Activated CD4-positive, alpha-beta T cell treated with anti-CD3 and anti-CD28 coated beads, Interleukin-2, amount 50 U/mL, for 4 hours (primary cell): ENCODE measurements around the gene AHRR.

Experiments used
- DNase-seq, 2 experiments: peaks; one replicate each; pipeline ENCODE4 v3.0.0-alpha.2; 2020

AHRR gene

GRCh38 chr5:417301-418161 lies 96.0 kb downstream of the AHRR start:
- no peak for DNase-seq

GRCh38 chr5:418162-419121 lies 96.9 kb downstream of the AHRR start:
- DNase-seq, result no peak

GRCh38 chr5:419970-420369 lies 98.5 kb downstream of the AHRR start:
- DNase-seq, result no peak

GRCh38 chr5:420632-421286 lies 99.2 kb downstream of the AHRR start:
- no peak for DNase-seq

- no peak for DNase-seq
Observed at GRCh38 chr5:421287-421880, 99.9 kb downstream of the AHRR start.

DNA sequence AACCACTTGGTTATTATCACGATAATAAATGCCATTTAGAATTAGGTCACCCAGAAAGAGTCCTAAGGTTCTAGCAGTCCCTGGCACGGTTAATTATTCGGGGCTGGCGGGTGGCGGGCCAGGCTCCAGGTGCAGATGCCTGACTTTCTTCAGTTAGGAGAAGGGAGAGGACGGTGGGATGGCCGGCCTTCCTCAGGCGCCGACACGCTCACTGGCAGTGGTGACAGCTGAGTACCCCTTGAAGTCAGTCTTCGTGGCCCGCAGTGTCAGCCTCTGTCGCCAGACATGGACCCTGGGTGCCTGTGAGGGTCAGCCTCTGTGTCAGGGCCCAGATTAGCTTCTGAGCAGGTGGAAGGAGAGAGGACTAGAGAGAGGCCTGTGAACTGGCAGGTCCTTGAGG lies 100.4 kb downstream of the AHRR start:
- no peak for DNase-seq

DNA sequence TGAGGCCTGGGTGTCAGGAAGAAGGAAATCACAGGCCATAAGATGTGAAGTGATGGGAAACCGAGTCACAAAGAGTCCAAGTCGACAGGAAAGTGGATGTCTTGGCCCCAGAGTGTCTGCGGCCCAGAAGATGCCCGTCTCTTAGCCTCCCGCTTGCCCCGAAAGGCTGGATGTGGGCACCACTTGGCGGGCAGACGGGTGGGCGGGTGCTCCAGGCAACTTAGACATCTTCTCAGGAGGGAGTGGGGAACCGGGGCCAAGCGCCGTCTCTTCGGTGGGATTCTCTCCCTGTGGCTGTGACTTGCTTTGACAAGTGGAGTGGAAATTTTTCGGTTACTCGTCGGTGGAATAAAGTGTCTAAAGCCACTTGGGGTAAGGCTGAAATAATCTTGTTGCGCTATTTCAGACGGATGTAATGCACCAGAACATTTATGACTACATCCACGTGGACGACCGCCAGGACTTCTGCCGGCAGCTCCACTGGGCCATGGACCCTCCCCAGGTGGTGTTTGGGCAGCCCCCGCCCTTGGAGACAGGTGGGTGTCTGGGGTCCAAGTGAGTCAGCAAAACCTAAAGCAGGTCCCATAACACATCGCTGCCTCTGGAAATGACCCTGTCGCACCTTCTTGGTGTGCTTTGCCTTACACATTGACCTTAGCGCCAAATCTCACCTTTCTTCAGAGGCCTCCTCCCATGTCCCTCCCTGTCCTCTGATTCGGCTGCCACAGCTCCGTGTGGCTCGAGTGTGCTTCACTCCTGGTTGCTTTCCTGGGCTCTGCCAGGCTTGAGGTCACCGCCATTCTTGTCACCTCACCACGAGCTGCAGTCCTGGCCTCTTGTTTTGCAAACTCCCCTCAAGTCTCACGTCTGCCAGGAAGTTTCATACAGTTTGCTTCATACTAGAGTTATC lies 101.1 kb downstream of the AHRR start:
- DNase-seq, result no peak

DNA sequence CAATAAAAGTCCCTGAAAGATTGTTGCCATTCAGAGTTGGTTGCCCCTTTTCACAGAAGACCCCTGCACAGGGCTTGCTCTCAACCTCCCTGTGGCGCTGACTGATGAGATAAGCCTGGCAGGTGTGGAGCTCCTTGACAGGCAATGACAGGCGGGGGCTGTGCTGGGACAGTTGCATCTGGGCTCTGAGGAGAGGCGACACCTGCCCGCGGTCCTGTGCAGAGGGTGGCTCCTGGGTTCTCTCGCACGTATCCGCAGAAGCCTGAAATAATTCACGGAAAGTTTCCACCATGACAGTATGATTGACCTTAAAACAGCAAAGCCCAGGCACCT lies 101.7 kb downstream of the AHRR start:
- DNase-seq, result no peak

- DNase-seq, result no peak
Observed at GRCh38 chr5:423626-424261, 102.2 kb downstream of the AHRR start.

DNA sequence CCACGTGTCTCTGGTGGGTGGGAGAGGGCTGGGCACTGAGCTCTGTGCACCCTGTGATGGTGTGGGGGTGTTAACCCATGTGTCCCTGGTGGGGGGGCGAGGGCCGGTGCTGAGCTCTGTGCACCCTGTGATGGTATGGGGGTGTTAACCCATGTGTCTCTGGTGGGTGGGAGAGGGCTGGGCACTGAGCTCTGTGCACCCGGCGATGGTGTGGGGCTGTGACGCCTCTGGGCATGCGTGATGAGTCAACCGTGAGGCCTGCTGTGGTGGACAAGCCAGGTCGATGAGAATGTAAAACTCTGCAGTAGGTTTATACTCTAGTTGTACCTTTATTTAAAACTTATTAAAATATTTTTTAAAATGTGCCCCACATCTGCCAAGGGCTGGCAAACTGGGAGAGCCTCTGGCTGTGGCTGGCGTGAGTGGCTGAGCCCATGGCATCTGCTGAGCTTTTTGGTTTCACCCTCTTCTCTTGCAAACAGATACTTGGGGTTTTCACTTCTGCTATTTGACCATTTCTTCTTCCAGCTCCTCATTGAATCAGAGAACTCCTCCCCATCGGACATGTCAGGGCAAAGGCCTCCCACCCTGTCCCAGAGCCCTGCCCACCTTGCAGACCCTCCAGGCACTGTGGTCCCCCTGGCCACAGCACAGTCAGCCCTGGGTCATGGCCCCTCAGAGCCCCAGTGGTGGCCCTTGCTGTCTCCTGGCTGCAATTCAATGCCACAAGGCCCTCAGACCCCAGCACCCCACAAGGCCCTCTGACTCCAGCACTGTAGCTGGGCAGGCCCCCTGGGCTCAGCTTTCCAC lies 103.0 kb downstream of the AHRR start:
- no peak for DNase-seq

DNA sequence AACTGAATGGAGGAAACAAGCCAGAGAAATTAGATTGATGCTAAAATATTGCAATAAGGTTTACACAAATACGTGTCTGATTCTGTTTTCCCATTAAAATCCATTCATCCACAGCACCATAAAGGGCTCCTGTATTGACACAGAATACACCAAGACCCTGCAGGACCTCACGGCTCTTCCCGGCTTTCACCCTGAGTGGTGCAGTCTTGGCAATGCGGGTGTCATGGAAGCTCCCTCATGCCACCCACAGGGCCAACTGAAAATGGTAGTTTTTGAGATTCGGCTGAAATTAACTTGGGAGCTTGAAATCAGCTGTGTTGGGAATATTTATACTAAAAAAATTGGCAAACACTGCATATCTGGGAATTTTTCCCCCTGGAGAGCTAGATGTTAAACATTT lies 104.2 kb downstream of the AHRR start:
- DNase-seq, result no peak

DNA sequence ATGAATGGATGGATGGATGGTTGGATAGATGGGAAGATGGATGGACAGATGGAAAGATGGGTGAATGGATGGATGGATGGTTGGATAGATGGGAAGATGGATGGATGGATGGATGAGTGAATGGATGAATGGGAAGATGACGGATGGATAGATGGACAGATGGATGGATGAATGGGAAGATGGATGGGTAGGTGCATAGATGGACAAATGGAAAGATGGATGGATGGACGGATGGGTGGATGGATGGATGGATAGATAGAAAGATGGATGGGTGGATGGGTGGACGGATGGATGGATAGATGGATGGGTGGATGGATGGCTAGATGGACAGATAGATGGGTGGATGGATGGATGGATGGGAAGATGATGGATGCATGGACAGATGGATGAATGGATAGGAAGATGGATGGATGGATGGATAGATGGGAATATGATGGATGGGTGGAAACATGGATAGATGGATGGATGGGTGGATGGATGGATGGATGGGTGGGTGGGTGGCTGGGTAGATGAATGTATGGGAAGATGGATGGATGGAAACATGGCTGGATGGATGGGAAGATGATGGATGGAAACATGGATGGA lies 105.0 kb downstream of the AHRR start:
- DNase-seq, result no peak

DNA sequence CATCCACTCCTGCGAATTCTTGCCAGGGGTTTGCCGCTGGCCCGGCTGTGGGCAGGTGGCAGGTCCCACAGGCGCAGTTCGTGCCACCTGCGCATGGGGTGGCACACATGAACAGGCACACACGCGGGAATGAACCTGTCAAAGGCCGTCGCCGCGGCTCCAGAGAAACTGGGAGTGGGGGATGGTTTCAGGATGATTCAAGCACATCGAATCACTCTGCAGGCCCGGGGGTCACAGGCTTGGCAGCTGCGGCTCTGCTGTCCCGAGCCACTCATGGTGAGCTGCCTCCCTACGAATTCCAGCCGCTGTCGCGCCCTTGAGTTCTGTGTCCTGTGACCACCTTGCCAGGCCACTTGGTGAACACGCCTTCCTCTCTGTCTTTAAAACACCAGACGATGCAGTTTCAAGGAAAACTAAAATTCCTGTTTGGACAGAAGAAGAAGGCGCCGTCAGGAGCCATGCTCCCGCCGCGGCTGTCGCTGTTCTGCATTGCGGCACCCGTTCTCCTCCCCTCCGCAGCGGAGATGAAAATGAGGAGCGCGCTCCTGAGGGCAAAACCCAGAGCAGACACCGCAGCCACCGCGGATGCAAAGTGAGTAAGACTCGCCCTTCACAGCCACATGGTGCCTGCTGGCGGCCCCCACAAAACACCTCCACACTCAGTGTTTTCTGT lies 106.0 kb downstream of the AHRR start:
- DNase-seq, result no peak

- DNase-seq, result no peak
Observed at GRCh38 chr5:428219-428618, 106.7 kb downstream of the AHRR start.

DNA sequence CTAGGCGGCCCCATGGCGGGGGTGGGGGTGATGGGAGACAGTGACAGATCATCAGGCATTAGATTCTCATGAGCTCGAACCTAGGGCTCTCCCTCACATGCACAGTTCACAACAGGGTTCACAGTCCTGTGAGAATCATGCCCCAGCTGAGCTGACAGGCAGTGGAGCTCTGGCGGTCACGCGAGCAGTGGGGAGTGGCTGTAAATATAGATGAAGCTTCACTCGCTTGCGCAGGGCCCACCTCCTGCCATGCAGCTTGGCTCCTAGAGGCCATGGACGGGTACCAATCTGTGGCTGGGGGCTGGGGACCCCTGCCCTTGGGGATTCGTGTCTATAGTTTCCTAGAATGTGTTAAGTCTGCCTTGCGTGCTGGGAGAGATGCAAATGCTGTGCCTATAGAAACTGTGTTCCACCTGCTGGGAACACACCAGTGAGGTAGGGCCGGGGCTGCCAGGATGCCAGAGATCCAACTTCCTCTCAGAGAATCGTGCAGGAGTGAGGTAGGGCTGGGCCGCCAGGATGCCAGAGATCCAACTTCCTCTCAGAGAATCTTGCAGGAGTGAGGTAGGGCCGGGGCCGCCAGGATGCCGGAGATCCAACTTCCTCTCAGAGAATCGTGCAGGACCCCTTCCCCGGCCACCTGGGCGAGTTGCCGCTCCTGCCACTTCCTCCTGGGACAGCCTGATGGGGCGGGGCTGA lies 107.4 kb downstream of the AHRR start:
- DNase-seq, result no peak

- no peak for DNase-seq
Observed at GRCh38 chr5:429453-430188, 108.1 kb downstream of the AHRR start.

DNA sequence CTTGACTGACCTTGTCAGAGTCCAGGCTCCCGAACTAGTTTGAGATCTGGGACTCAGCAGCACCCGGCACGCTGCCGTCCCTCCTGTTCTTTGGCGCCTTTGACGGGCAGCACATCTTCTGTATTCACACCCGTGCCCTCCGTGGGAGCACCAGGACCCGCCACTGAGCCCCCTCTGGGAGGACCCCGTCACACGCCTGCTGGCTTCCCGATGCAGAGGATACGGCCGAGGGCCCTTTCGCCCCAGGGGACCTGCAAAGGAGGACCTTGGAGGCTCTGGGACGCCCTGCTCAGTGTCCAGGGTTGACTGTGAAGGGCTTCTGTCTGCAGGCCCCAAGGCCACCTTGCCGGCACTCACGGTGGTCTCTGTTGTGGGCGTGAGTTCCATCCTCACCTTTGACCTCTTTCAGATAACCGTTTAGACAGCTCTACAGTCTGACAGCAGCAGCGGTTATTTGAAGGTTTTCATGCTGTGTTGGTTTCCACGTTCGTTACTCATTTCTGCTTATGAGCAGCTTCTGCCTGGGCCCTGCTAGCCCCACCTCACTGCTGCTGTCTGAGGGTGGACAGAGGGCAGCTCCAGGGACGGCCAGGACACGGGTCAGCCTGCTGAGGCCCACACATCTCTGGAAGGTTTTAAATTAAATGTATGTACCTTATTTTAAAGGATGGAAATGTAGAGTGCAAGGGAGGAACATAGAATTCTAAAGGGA lies 108.9 kb downstream of the AHRR start:
- DNase-seq, result no peak
